Gastrocnemius medialis (tissue), 4 donors: ENCODE measurements around the gene RUNDC3A.

Experiments
- CTCF ChIP-seq, 5 experiments: fragments of 450-650 bp in 3 of 5; fragments of 200-600 bp in 2 of 5; sonication (generic) in 2 of 5; IDR thresholded peaks in 4 of 5; conservative IDR thresholded peaks in 1 of 5; 1 replicate in 4 of 5; 2 replicates in 1 of 5; pipeline ENCODE4 v1.5.1; 2016 to 2019; ENCODE audit warnings: antibody characterized with exemption in 5 of 5, mild to moderate bottlenecking in 3 of 5, moderate library complexity in 3 of 5
- POLR2A ChIP-seq, 2 donors: fragments of 450-650 bp; IDR thresholded peaks; one replicate each; pipeline ENCODE4 v1.6.1; 2017; ENCODE audit warnings: antibody characterized with exemption in 2 of 2, mild to moderate bottlenecking in 2 of 2, moderate library complexity in 2 of 2

- TF ChIP-seq POLR2A (IDR thresholded peaks at IDR 0.05): no peak
- no peak for TF ChIP-seq CTCF (IDR thresholded peaks at IDR 0.05 in 4 of 5, conservative IDR thresholded peaks at IDR 0.05 in 1 of 5)
These were observed 49.5 kb upstream of the RUNDC3A start for GRCh38 chr17:44258811-44259351.
